ENCODE results near the gene ICAM4.

Gene ICAM4

Small RNA genes within 50 kb of the gene (small RNA-seq; reads per million reads assigned to genes)
- gene AC011511.1 (0 reads per million in 2 experiments), gene AC011511.4 (0 reads per million in 2 experiments)

Measured in SK-N-DZ (cell line).